ENCODE results near the gene SIKE1. TPM values are rescaled to one million over a fixed set of nuclear protein-coding genes. Genes with fewer than 3 reads are reported as not detected.
"Not testable (repeated sequence)": the region's sequence is repeated elsewhere in the genome, so short reads cannot be mapped to it uniquely, and the experiment has no call there.

The SIKE1 gene
- 10 to 100 TPM; 19.8 to 58.1 (median 44.0) TPM for total RNA-seq

DNA sequence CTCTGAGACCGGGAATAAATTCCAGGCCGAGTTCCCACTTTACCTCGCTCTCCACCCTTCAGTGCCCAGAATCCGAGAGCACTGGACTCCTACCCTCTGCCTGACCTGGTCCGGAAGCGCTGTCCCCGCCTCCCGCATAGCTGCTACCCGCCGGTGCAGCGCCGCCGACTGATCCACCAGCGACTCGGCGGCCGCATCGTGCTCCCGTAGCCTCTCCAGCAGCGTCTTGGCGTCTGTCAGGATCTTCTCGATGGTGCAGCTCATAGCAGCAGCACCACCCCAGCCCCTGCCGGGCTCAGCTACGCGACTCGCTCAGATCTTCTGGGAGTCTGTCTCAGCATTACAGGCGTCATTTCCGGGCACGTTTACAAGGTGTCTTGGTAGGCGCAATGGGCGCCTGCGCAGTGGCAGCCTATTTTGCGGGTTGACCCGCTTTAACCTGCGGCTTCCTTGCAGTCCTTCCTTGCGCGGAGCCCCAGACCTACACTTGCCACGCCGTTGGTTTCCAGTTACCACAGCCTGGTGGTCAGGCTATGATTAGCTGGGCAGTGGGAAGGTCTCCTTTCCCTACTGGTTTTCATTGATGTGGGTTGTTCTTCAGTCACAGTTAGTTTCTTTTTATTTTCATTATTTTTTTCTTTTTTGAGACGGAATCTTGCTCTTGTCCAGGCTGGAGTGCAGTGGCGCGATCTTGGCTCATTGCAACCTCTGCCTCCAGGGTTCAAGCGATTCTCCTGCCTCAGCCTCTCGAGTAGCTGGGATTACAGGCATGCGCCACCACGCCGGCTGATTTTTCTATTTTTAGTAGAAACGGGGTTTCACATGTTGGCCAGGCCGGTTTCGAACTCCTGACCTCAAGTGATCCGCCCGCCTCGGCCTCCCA lies at the start of gene SIKE1:
Gene SIKE1 (minus strand): TSS at position 342 of the 883 bp plus-strand sequence. CDS start 78 bp downstream, at position 264.
- peak within 1 kb of the TSS; percentile 64 to 92 (median 91) for H3K27ac ChIP-seq
- TF ChIP-seq EP300 (IDR thresholded peaks at IDR 0.05) (peak; percentile 61 to 89), CTCF (IDR thresholded peaks at IDR 0.05) (peak in 1 of 5 experiments; percentile 37), POLR2A (IDR thresholded peaks at IDR 0.05) (peak in 1 of 2 donors; percentile 61)
- peaks cover 0 to 29% (median 0%) of the 10 kb centered on the region in 3 donors for H3K36me3 ChIP-seq
- no peaks in the 10 kb centered on the region for H3K27me3 ChIP-seq
- WGBS, 2 donors: 20 to 24% methylated on average over 42 to 53 of the region's 53 CpGs
- DNase-seq (ENCODE audit: low spot score in 2 of 2): peak; percentile 71 to 87
- peaks cover 0 to 23% (median 0%) of the 10 kb centered on the region in 4 donors for H3K4me1 ChIP-seq
- H3K9me3 ChIP-seq: peaks cover 0 to 3% (median under 1%) of the 10 kb centered on the region in 4 donors
- peak within 1 kb of the TSS; percentile 61 to 91 (median 86) for H3K4me3 ChIP-seq

- WGBS, 2 donors: 56 to 60% methylated on average over 1 of the region's 1 CpG
- H3K4me3 ChIP-seq: not testable (repeated sequence)
Observed at GRCh38 chr1:114830075-114830474, 49.6 kb upstream of the SIKE1 start.

GRCh38 chr1:114828251-114828650 lies 47.8 kb upstream of the SIKE1 start:
- no peak for DNase-seq (ENCODE audit: low spot score in 2 of 2)
- Histone ChIP-seq H3K4me1 (no peaks in the 10 kb centered on the region), H3K36me3 (no peaks in the 10 kb centered on the region), H3K9me3 (no peaks in the 10 kb centered on the region), H3K27ac (no peak overlapping the region), H3K4me3 (no peak overlapping the region), H3K27me3 (no peaks in the 10 kb centered on the region)
- TF ChIP-seq CTCF (IDR thresholded peaks at IDR 0.05) (no peak), POLR2A (IDR thresholded peaks at IDR 0.05) (no peak), EP300 (IDR thresholded peaks at IDR 0.05) (no peak)
- WGBS, 2 donors: 82% methylated on average over 5 of the region's 5 CpGs

More at GRCh38 chr1:114830075-114830474, 49.6 kb upstream of the SIKE1 start:
- not testable (repeated sequence) for H3K27ac ChIP-seq; H3K36me3 ChIP-seq; H3K9me3 ChIP-seq; DNase-seq (ENCODE audit: low spot score in 2 of 2); H3K4me1 ChIP-seq; H3K27me3 ChIP-seq

DNA sequence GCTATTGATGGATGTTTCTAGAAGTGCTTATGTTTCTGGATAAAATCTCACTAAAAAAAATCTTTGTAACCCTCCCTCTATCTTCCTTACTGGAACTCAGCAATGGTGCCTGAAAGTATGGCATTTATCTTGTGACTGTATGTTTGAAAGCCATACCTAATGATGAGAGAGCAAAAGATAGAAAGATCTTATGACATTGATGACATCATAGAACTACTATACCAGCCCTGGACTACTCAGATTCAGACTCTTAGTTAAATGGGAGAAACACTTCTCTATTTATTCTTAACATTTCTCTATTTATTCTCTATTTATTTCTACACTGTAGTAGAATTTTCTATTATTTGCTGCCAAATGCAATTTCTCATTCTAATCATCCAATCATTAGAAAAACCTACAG lies 41.5 kb upstream of the SIKE1 start:
- Histone ChIP-seq H3K27ac (no peak overlapping the region), H3K4me1 (no peaks in the 10 kb centered on the region), H3K36me3 (no peaks in the 10 kb centered on the region), H3K27me3 (no peaks in the 10 kb centered on the region), H3K4me3 (no peak overlapping the region), H3K9me3 (no peaks in the 10 kb centered on the region)
- no peak for TF ChIP-seq EP300 (IDR thresholded peaks at IDR 0.05)
- TF ChIP-seq POLR2A (IDR thresholded peaks at IDR 0.05): no peak
- TF ChIP-seq CTCF (IDR thresholded peaks at IDR 0.05): no peak
- no peak for DNase-seq (ENCODE audit: low spot score in 2 of 2)

DNA sequence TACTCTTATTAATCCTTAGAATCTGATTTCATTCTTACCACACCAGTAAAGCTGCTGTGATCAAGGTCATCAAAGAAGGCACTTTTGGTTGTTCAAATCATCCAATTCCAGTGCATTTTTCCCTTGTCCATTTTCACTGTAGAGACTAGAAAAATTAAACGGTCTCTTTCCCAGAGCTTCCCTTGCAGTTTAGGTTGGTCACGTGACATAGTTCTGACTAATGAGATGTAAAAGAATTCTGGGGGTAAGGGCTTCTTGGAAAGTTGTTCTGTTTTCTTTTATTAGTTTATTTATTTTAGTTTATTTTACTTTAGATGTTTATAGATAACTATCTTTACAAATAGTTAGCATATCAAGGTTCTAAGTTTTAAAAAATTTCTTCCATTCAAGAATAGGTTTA lies 39.9 kb upstream of the SIKE1 start:
- 79 to 90% methylated on average over 2 of the region's 2 CpGs for WGBS, 2 donors
- no peak for TF ChIP-seq POLR2A (IDR thresholded peaks at IDR 0.05)
- no peak for TF ChIP-seq EP300 (IDR thresholded peaks at IDR 0.05)
- no peak for TF ChIP-seq CTCF (IDR thresholded peaks at IDR 0.05)
- H3K9me3 ChIP-seq: no peaks in the 10 kb centered on the region

More for the DNA sequence above, 39.9 kb upstream of the SIKE1 start:
- Histone ChIP-seq H3K4me3 (no peak overlapping the region), H3K27ac (no peak overlapping the region), H3K36me3 (no peaks in the 10 kb centered on the region), H3K4me1 (no peaks in the 10 kb centered on the region), H3K27me3 (no peaks in the 10 kb centered on the region)
- DNase-seq (ENCODE audit: low spot score in 2 of 2): no peak
